Prostate gland (tissue), 2 donors: ENCODE measurements around the gene SEC16B.

Experiments used
- POLR2A ChIP-seq: fragments of 450-650 bp; IDR thresholded peaks from one replicate; pipeline ENCODE4 v1.6.1; 2016; ENCODE audit warnings: antibody characterized with exemption, mild to moderate bottlenecking
- POLR2AphosphoS5 ChIP-seq: sonication (generic); formaldehyde crosslinking; IDR thresholded peaks from one replicate; pipeline ENCODE4 v1.6.1; 2017; ENCODE audit warnings: antibody characterized with exemption
- TF ChIP-seq, protein P1 (sequence below), 4 experiments: fragments of 200-600 bp in 2 of 4; fragments of 450-650 bp in 2 of 4; sonication (generic) in 2 of 4; IDR thresholded peaks; 1 replicate in 3 of 4; 2 replicates in 1 of 4; pipeline ENCODE4 v1.5.1; 2016 to 2019; ENCODE audit warnings: antibody characterized with exemption in 4 of 4, mild to moderate bottlenecking in 2 of 4, moderate library complexity in 2 of 4

DNA sequence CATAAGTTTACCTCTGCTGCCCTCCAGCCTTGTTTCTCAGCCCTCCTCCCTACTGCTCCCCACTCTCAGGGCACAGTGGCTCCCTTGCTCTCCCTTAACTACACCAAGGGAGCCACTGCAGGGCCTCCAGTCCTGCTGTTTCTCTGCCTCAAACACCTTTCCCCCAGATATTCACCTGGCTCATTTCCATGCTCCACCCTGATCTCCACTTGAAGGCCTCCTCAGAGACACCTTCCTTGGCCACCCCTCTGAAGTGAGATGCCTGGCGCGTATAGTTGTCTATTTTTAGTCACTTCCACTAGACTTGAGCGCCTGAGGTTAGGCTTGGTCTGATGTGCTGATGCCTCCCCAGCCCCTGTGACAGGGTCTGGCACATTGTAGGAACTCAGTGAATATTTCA is 34.9 kb downstream of the SEC16B start:
- TF ChIP-seq, protein P1, sequence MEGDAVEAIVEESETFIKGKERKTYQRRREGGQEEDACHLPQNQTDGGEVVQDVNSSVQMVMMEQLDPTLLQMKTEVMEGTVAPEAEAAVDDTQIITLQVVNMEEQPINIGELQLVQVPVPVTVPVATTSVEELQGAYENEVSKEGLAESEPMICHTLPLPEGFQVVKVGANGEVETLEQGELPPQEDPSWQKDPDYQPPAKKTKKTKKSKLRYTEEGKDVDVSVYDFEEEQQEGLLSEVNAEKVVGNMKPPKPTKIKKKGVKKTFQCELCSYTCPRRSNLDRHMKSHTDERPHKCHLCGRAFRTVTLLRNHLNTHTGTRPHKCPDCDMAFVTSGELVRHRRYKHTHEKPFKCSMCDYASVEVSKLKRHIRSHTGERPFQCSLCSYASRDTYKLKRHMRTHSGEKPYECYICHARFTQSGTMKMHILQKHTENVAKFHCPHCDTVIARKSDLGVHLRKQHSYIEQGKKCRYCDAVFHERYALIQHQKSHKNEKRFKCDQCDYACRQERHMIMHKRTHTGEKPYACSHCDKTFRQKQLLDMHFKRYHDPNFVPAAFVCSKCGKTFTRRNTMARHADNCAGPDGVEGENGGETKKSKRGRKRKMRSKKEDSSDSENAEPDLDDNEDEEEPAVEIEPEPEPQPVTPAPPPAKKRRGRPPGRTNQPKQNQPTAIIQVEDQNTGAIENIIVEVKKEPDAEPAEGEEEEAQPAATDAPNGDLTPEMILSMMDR (IDR thresholded peaks at IDR 0.05): no peak
- TF ChIP-seq POLR2A (no peak), POLR2AphosphoS5 (no peak)
